Endothelial cell of umbilical vein (primary cell): ENCODE measurements around the gene SKIDA1. TPM values are rescaled to one million over a fixed set of nuclear protein-coding genes. Genes with fewer than 3 reads are reported as not detected.
A peak's percentile ranks its signal among the peaks of the same experiment; 100 is the strongest.

Source experiments
- BruUV-seq: library from RNA; stranded (reverse); fragments of 400-500 nt; replicated peaks from 2 replicates; lab custom pipeline; 2021; lab: Mats Ljungman, UMichigan
- CTCF ChIA-PET: fragments of 300-600, 350-600 bp; sonication (Branson Sonifier 250); formaldehyde crosslinking; loops from one replicate; lab custom pipeline; 2021; ENCODE audit warnings: antibody characterized with exemption, inconsistent platforms; lab: Charles Lee
- POLR2A ChIA-PET: fragments of 300-600, 350-600 bp; sonication (Branson Sonifier 250); formaldehyde crosslinking; loops from one replicate; lab custom pipeline; 2021; ENCODE audit warnings: antibody characterized with exemption, inconsistent platforms; lab: Charles Lee
- DNase-seq: peaks from one replicate; pipeline ENCODE4 v3.0.0-alpha.2; 2011; ENCODE audit warnings: low read depth, low spot score
- FAIRE-seq: peaks from 2 replicates; lab custom pipeline; 2011; peaks lifted over from hg19 to GRCh38; lab: Jason Lieb, UNC
- H2AFZ ChIP-seq: 2 replicates; pipeline ENCODE4 v1.6.0; 2012; ENCODE audit warnings: low read depth, low read length, control low read depth, inconsistent platforms
- H3K27ac ChIP-seq: 2 replicates; pipeline ENCODE4 v1.5.1; 2011; ENCODE audit warnings: low read depth, mild to moderate bottlenecking, control low read depth, low read length, moderate library complexity; ENCODE audit not compliant: insufficient read depth
- H3K27me3 ChIP-seq, 2 experiments: 2 replicates each; pipeline versions ENCODE4 v1.6.0 to v1.6.1; 2011; ENCODE audit warnings: low read length in 2 of 2, mixed read lengths in 1 of 2; ENCODE audit not compliant: control insufficient read depth in 2 of 2, insufficient read depth in 2 of 2
- H3K36me3 ChIP-seq, 2 experiments: 2 replicates in 1 of 2; 3 replicates in 1 of 2; pipeline ENCODE4 v1.5.1; 2011; ENCODE audit warnings: low read length in 2 of 2, mild to moderate bottlenecking in 1 of 2, moderate library complexity in 1 of 2; ENCODE audit not compliant: control insufficient read depth in 2 of 2, insufficient read depth in 2 of 2; ENCODE audit errors: extremely low read depth in 1 of 2
- H3K4me1 ChIP-seq: 3 replicates; pipeline ENCODE4 v1.5.1; 2011; ENCODE audit warnings: mild to moderate bottlenecking, low read length; ENCODE audit not compliant: control insufficient read depth, insufficient read depth; ENCODE audit errors: extremely low read depth
- H3K4me2 ChIP-seq: 2 replicates; pipeline ENCODE4 v1.6.1; 2011; ENCODE audit warnings: low read length, control low read depth, mixed read lengths; ENCODE audit not compliant: insufficient read depth
- H3K4me3 ChIP-seq, 3 experiments: fragments of 200-600 bp in 1 of 3; sonication (generic), shearing (Covaris generic) in 1 of 3; replicated peaks in 1 of 3; 2 replicates each; pipeline ENCODE4 v1.5.1; 2011 to 2016; ENCODE audit warnings: control low read depth in 3 of 3, low read length in 3 of 3, mild to moderate bottlenecking in 2 of 3, inconsistent platforms in 1 of 3, low read depth in 1 of 3, moderate library complexity in 1 of 3; ENCODE audit not compliant: insufficient read depth in 1 of 3
- H3K79me2 ChIP-seq: 2 replicates; pipeline ENCODE4 v1.6.0; 2012; ENCODE audit warnings: low read length, inconsistent platforms; ENCODE audit not compliant: control insufficient read depth, insufficient read depth
- H3K9ac ChIP-seq: replicated peaks from 2 replicates; pipeline ENCODE3; 2011; ENCODE audit warnings: low read length, control low read depth; ENCODE audit not compliant: insufficient read depth; ENCODE audit errors: extremely low read depth
- H3K9me1 ChIP-seq: replicated peaks from 3 replicates; pipeline ENCODE4 v1.6.0; 2011; ENCODE audit warnings: mild to moderate bottlenecking, low read length; ENCODE audit not compliant: control insufficient read depth, insufficient read depth; ENCODE audit errors: extremely low read depth
- H3K9me3 ChIP-seq: replicated peaks from 2 replicates; pipeline ENCODE4 v1.5.1; 2012; ENCODE audit warnings: low read length, inconsistent platforms; ENCODE audit not compliant: control insufficient read depth, insufficient read depth
- H4K20me1 ChIP-seq: replicated peaks from 2 replicates; pipeline ENCODE3; 2011; ENCODE audit warnings: mild to moderate bottlenecking, low read length; ENCODE audit not compliant: control insufficient read depth, insufficient read depth; ENCODE audit errors: extremely low read depth
- EZH2 ChIP-seq: IDR thresholded peaks from 2 replicates; pipeline ENCODE4 v1.6.1; 2012; ENCODE audit warnings: borderline replicate concordance, low read depth, mild to moderate bottlenecking, moderate library complexity, low read length, inconsistent platforms; ENCODE audit not compliant: severe bottlenecking
- MAX ChIP-seq: IDR thresholded peaks from 2 replicates; pipeline ENCODE4 v1.6.1; 2011; ENCODE audit not compliant: insufficient read depth, insufficient read length
- POLR2A ChIP-seq: IDR thresholded peaks from 2 replicates; pipeline ENCODE4 v1.6.1; 2012; ENCODE audit warnings: low read depth, mild to moderate bottlenecking, control low read depth, low read length
- POLR2AphosphoS5 ChIP-seq: IDR thresholded peaks from 2 replicates; pipeline ENCODE4 v1.6.1; 2012; ENCODE audit warnings: low read depth, mild to moderate bottlenecking, control low read depth, low read length, moderate library complexity; ENCODE audit not compliant: insufficient read depth
- dilution Hi-C: fragments of 300-500 bp; cut with MboI; formaldehyde crosslinking; loops from one replicate; pipeline ENCODE4 v1.15.0; 2019; ENCODE audit warnings: low sequenced_read_pairs; ENCODE audit not compliant: extremely low pct_ligation_motif_present
- intact Hi-C: fragments of 100-400 bp; cut with micrococcal nuclease; formaldehyde crosslinking; loops from one replicate; pipeline ENCODE4 v1.10.0; 2022
- polyA plus RNA-seq, 4 experiments: library from polyadenylated mRNA; depleted of rRNA in 3 of 4; stranded (reverse) in 3 of 4; unstranded in 1 of 4; fragments of >200 nt; gene quantifications; 2 replicates each; pipeline versions ENCODE4 v1.2.1 to v1.2.3, GENCODE V29; 2011 to 2012; ENCODE audit warnings: missing spikeins in 1 of 4
- total RNA-seq: library from RNA; stranded (reverse); gene quantifications from 2 replicates; pipeline ENCODE4 v1.2.3, GENCODE V29; 2021

The SKIDA1 gene
- total and polyA plus RNA-seq, 2 donors (not counting 3 experiments of a cell fraction or from before 2014, with no cell fraction given): 0.21 to 0.71 TPM

- intact Hi-C loops: loop anchor here (1.0 kb wide), 5 partner anchors 7 to 255 kb away; no protein-coding TSS in a partner anchor
- H2AFZ ChIP-seq: peak within 1 kb of the TSS; percentile 50
- POLR2A ChIA-PET: interaction anchor here (0.5 to 0.6 kb wide), 2 partner anchors 15 to 17 kb away, joined by 3 read pairs; no protein-coding TSS in a partner anchor
- H3K9ac ChIP-seq: peak within 1 kb of the TSS; percentile 87
- CTCF ChIA-PET: interaction anchor here (0.8 to 1.8 kb wide), 4 partner anchors 15 to 254 kb away, joined by 3 to 11 read pairs (median 6); no protein-coding TSS in a partner anchor
- TSS peak; percentile 91 for BruUV-seq
- dilution Hi-C loops: no loop called here
- peaks cover 17% of the 10 kb centered on the region for H3K4me1 ChIP-seq
- H3K9me3 ChIP-seq: no peaks in the 10 kb centered on the region
- H3K79me2 ChIP-seq: peaks cover 28% of the 10 kb centered on the region
- peak within 1 kb of the TSS; percentile 80 to 93 (median 83) for H3K4me3 ChIP-seq
- FAIRE-seq (peak; percentile 62), DNase-seq (peak; percentile 97)
- TF ChIP-seq MAX: no peak
- TF ChIP-seq POLR2A: peak; percentile 83
- peak; percentile 88 for TF ChIP-seq POLR2AphosphoS5
- no peak for TF ChIP-seq EZH2
- H3K9me1 ChIP-seq: no peaks in the 10 kb centered on the region
- H3K4me2 ChIP-seq: peak within 1 kb of the TSS; percentile 95
- H4K20me1 ChIP-seq: no peaks in the 10 kb centered on the region
- H3K27ac ChIP-seq: peak within 1 kb of the TSS; percentile 60
- H3K36me3 ChIP-seq: no peaks in the 10 kb centered on the region
- H3K27me3 ChIP-seq: no peaks in the 10 kb centered on the region
These were observed 8.2 kb upstream of the SKIDA1 start, which contains the start of gene MLLT10 for GRCh38 chr10:21533467-21534279. Gene MLLT10, plus strand, starts transcription at chr10:21534232. Its CDS starts 413 bp downstream, at chr10:21534645.
